ENCODE data around the gene SYT9.

Gene SYT9

DNA sequence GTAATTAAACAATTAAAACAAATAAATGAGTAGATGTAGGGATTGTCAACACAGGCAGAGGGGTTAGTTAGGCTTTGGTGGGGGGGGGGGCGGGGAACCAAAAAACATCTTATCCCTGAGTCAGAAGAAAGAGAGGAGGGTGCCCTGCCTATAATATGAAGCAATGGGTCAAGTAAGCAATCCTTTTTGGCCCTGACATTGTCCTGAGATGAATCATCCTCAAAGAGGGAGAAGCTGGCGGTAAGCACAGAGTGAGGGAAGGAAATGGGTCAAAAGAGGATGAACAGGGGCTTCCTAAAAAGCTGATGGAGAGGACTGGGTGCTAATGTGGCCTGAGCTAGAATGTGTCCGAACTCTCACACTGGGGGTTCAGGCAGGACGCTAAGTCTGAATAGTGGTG lies 238.3 kb downstream of the SYT9 start:
- TF ChIP-seq FOXP2 (optimal IDR thresholded peaks at IDR 0.05; ENCODE audit: borderline replicate concordance, extremely low read depth, extremely low read length, insufficient read depth), result no peak
- no peak for TF ChIP-seq TAF1 (IDR thresholded peaks at IDR 0.05; ENCODE audit: borderline replicate concordance, insufficient read depth, low read length)
- no peak for TF ChIP-seq SIN3A (IDR thresholded peaks at IDR 0.05; ENCODE audit: borderline replicate concordance, insufficient read depth, low read length)
- no peak for TF ChIP-seq POLR2AphosphoS5 (IDR thresholded peaks at IDR 0.05; ENCODE audit: low read depth, low read length)
- TF ChIP-seq REST (IDR thresholded peaks at IDR 0.05; ENCODE audit: insufficient read depth in 1 of 2, low read depth in 2 of 2, low read length in 2 of 2), result no peak

- TF ChIP-seq SIN3A (IDR thresholded peaks at IDR 0.05; ENCODE audit: borderline replicate concordance, insufficient read depth, low read length) (no peak), REST (IDR thresholded peaks at IDR 0.05; ENCODE audit: insufficient read depth in 1 of 2, low read depth in 2 of 2, low read length in 2 of 2) (no peak), TAF1 (IDR thresholded peaks at IDR 0.05; ENCODE audit: borderline replicate concordance, insufficient read depth, low read length) (no peak), POLR2AphosphoS5 (IDR thresholded peaks at IDR 0.05; ENCODE audit: low read depth, low read length) (no peak), FOXP2 (optimal IDR thresholded peaks at IDR 0.05; ENCODE audit: borderline replicate concordance, extremely low read depth, extremely low read length, insufficient read depth) (no peak)
Observed at GRCh38 chr11:7490535-7490934, 238.8 kb downstream of the SYT9 start.

DNA sequence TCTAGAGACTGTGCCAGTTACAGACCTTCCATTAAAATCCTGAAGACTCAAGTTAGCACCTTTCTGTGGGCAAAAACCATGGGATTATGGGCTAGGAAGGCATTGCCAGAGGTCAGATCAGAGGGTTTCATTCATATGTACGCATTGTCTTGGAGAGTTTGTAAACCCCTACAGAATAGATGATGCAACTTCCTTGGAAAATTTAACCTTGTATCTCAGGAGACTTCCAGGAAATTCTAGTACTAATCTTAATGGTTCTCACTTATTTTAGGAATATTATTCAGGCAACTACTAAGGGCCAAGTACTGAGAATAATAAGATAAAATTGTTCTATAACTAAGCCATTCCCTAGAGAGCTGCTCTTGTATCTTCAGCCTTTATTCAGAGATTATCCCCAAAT lies 240.5 kb downstream of the SYT9 start:
- no peak for TF ChIP-seq FOXP2 (optimal IDR thresholded peaks at IDR 0.05; ENCODE audit: borderline replicate concordance, extremely low read depth, extremely low read length, insufficient read depth)
- TF ChIP-seq SIN3A (IDR thresholded peaks at IDR 0.05; ENCODE audit: borderline replicate concordance, insufficient read depth, low read length), result no peak
- TF ChIP-seq TAF1 (IDR thresholded peaks at IDR 0.05; ENCODE audit: borderline replicate concordance, insufficient read depth, low read length), result no peak
- TF ChIP-seq POLR2AphosphoS5 (IDR thresholded peaks at IDR 0.05; ENCODE audit: low read depth, low read length), result no peak
- TF ChIP-seq REST (IDR thresholded peaks at IDR 0.05; ENCODE audit: insufficient read depth in 1 of 2, low read depth in 2 of 2, low read length in 2 of 2), result no peak

GRCh38 chr11:7493670-7494069 lies 242.0 kb downstream of the SYT9 start:
- TF ChIP-seq REST (IDR thresholded peaks at IDR 0.05; ENCODE audit: insufficient read depth in 1 of 2, low read depth in 2 of 2, low read length in 2 of 2) (no peak), POLR2AphosphoS5 (IDR thresholded peaks at IDR 0.05; ENCODE audit: low read depth, low read length) (no peak), FOXP2 (optimal IDR thresholded peaks at IDR 0.05; ENCODE audit: borderline replicate concordance, extremely low read depth, extremely low read length, insufficient read depth) (no peak), SIN3A (IDR thresholded peaks at IDR 0.05; ENCODE audit: borderline replicate concordance, insufficient read depth, low read length) (no peak), TAF1 (IDR thresholded peaks at IDR 0.05; ENCODE audit: borderline replicate concordance, insufficient read depth, low read length) (no peak)

All from PFSK-1 (cell line).